Measurements from ENCODE around the gene ITGB7.

DNA sequence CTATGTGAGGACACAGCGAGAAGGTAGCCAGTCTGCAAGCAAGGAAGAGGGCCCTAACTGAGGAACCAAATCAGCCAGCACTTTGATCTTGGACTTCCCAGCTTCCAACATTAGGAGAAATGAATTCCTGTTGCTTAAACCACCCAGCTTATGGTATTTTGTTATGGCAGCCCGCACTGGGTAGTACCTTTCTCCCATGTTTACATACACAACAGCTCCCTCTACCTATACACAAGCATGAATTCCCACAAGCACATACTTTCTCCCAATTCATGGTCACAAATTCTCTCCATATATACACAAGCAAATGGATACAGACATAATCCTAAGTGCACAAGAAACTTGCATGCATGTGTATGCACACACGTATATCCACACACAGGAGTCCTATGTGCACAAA is 7.4 kb downstream of the ITGB7 start:
- TF ChIP-seq, protein P1, sequence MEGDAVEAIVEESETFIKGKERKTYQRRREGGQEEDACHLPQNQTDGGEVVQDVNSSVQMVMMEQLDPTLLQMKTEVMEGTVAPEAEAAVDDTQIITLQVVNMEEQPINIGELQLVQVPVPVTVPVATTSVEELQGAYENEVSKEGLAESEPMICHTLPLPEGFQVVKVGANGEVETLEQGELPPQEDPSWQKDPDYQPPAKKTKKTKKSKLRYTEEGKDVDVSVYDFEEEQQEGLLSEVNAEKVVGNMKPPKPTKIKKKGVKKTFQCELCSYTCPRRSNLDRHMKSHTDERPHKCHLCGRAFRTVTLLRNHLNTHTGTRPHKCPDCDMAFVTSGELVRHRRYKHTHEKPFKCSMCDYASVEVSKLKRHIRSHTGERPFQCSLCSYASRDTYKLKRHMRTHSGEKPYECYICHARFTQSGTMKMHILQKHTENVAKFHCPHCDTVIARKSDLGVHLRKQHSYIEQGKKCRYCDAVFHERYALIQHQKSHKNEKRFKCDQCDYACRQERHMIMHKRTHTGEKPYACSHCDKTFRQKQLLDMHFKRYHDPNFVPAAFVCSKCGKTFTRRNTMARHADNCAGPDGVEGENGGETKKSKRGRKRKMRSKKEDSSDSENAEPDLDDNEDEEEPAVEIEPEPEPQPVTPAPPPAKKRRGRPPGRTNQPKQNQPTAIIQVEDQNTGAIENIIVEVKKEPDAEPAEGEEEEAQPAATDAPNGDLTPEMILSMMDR (IDR thresholded peaks at IDR 0.05): no peak
- TF ChIP-seq POLR2AphosphoS5 (IDR thresholded peaks at IDR 0.05) (no peak), POLR2A (IDR thresholded peaks at IDR 0.05) (no peak)

Data from sigmoid colon (tissue), 4 donors.